ENCODE measurements around the gene CCT4. TPM values are rescaled to one million over a fixed set of nuclear protein-coding genes. Genes with fewer than 3 reads are reported as not detected.

The CCT4 gene
- total RNA-seq, 2 experiments from 2014 or later: 345 to 352 TPM

GRCh38 chr2:61834893-61835292 is 53.6 kb downstream of the CCT4 start:
- Mint-ChIP-seq H3K4me1 (ENCODE audit: low read depth) (no peaks in the 10 kb centered on the region), H3K27me3 (no peaks in the 10 kb centered on the region), H3K9me3 (no peaks in the 10 kb centered on the region), H3K36me3 (peaks cover 8% of the 10 kb centered on the region), H3K4me3 (no peak overlapping the region), H3K27ac (no peak overlapping the region)
- CTCF ChIA-PET: no interaction called here
- DNase-seq: no peak
- intact Hi-C loops (cut with micrococcal nuclease): no loop called here
- POLR2A ChIA-PET: no interaction called here

DNA sequence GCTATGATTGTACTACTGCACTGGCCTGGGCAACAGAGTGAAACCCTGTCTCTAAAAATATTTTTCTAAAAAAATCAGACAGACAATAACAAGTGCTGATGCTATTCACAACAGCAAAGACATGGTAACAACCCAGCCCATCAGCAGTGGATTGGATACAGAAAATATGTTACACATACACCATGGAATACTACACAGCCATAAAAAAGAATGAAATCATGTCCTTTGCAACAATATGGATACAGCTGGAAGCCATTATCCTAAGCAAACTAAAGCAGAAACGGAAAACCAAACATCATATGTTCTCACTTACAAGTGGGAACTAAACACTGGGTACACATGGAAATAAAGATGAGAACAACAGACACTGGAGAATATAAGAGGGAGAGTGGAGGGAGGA is 54.5 kb downstream of the CCT4 start:
- Mint-ChIP-seq H3K9me3 (no peaks in the 10 kb centered on the region), H3K4me1 (ENCODE audit: low read depth) (no peaks in the 10 kb centered on the region), H3K27ac (no peak overlapping the region), H3K36me3 (peaks cover 8% of the 10 kb centered on the region), H3K4me3 (no peak overlapping the region), H3K27me3 (no peaks in the 10 kb centered on the region)
- POLR2A ChIA-PET: no interaction called here
- CTCF ChIA-PET: no interaction called here
- intact Hi-C loops (cut with micrococcal nuclease): no loop called here
- no peak for DNase-seq

- Mint-ChIP-seq H3K9me3 (no peaks in the 10 kb centered on the region), H3K4me3 (no peak overlapping the region), H3K4me1 (ENCODE audit: low read depth) (no peaks in the 10 kb centered on the region), H3K36me3 (peaks cover 8% of the 10 kb centered on the region), H3K27ac (no peak overlapping the region), H3K27me3 (no peaks in the 10 kb centered on the region)
- CTCF ChIA-PET: no interaction called here
- DNase-seq: no peak
- POLR2A ChIA-PET: interaction anchor here (0.6 kb wide), 1 partner anchor 285 kb away, joined by 3 read pairs; no protein-coding TSS in a partner anchor
- intact Hi-C loops (cut with micrococcal nuclease): no loop called here
Measured at GRCh38 chr2:61832183-61832841, 56.1 kb downstream of the CCT4 start.

DNA sequence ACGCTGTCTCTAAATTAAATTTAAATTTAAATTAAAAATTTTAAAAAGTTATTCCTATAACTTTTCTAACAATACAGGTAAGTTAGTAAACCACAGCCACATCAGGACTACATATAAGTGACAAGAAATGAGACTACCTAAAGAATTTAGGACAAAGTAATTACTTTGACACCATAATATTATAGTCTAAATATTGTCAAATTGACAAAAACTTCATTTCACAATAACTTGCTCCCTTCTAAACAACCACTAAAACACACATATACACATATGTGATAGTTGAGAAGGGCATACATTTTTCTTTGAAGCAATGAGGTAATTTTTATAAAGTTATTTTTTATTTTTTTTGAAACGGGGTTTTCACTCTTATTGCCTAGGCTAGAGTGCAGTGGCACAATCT is 66.2 kb downstream of the CCT4 start:
- ChIA-PET CTCF (no interaction called here), POLR2A (no interaction called here)
- Mint-ChIP-seq H3K9me3 (no peaks in the 10 kb centered on the region), H3K4me1 (ENCODE audit: low read depth) (no peaks in the 10 kb centered on the region), H3K27me3 (no peaks in the 10 kb centered on the region), H3K36me3 (peaks cover 2% of the 10 kb centered on the region), H3K4me3 (no peak overlapping the region), H3K27ac (no peak overlapping the region)
- DNase-seq: no peak
- intact Hi-C loops (cut with micrococcal nuclease): no loop called here

Other genes starting within 250 kb of the CCT4 start
- 1 to 10 TPM; 5.5 to 7.0 TPM for gene FAM161A, start 34.6 kb downstream of the CCT4 start, total RNA-seq
- gene COMMD1, start 17.0 kb upstream of the CCT4 start, total RNA-seq: 10 to 100 TPM; 33.0 to 33.8 TPM

Data from activated CD4-positive, alpha-beta memory T cell treated with anti-CD3 and anti-CD28 coated beads for 36 hours (primary cell).